ENCODE measurements around the gene CYP1A2.
A peak's percentile ranks its signal among the peaks of the same experiment; 100 is the strongest.
"Not testable (repeated sequence)": the region's sequence is repeated elsewhere in the genome, so short reads cannot be mapped to it uniquely, and the experiment has no call there.

Gene CYP1A2

DNA sequence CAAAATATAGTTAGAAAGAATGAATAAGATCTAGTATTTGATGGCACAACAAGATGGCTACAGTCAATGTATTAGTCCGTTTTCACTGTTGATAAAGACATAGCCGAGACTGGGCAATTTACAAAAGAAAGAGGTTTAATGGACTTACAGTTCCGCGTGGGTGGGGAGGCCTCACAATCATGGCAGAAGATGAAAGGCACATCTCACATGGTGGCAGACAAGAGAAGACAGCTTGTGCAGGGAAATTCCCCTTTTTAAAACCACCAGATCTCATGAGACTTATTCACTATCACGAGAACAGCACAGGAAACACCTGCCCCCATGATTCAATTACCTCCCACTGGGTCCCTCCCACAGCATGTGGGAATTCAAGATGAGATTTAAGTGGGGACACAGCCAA, 10.4 kb upstream of the CYP1A2 start:
- not testable (repeated sequence) for DNase-seq

DNA sequence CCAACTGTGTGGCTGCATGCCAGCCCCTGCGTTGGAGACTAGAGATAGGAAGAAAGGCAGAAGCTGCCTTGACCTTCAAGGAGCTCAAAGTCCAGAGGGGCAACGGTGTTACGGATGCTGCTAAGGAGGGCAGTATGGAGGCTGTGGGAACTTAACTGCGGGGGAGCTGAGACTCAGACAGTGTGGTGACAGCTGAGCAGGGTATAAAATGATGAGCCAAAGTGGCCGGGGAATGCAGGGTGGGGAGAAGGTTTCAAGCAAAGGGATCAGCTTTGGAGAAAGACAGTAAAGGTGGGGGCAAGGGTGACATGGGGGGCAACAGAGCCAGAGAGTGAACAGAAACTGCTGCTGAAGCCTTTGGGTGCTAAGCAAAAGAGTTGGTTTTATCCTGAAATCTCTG, 6.2 kb upstream of the CYP1A2 start:
- no peak for DNase-seq

DNA sequence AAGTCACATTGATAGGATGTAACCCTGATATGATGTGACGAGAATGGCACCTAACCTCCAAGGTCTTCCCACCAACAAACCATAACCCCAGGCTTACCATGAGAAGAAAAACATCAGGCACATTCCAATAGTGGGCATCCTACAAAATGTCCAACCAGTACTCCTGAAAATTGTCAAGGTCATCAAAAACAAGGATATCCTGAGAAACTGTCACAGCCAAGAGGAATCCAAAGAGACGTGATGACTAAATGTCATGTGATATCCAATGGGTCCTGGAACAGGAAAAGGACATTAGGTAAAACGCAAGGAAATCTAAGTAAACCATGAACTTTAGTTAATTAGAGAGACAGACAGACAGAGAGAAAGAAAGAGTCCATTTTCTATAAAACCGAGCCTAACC, 2.3 kb upstream of the CYP1A2 start:
- no peak for DNase-seq

DNA sequence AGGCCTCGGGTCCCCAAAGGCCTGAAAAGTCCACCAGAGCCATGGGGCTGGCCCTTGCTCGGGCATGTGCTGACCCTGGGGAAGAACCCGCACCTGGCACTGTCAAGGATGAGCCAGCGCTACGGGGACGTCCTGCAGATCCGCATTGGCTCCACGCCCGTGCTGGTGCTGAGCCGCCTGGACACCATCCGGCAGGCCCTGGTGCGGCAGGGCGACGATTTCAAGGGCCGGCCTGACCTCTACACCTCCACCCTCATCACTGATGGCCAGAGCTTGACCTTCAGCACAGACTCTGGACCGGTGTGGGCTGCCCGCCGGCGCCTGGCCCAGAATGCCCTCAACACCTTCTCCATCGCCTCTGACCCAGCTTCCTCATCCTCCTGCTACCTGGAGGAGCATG, 1.2 kb downstream of the CYP1A2 start:
- DNase-seq = no peak

DNA sequence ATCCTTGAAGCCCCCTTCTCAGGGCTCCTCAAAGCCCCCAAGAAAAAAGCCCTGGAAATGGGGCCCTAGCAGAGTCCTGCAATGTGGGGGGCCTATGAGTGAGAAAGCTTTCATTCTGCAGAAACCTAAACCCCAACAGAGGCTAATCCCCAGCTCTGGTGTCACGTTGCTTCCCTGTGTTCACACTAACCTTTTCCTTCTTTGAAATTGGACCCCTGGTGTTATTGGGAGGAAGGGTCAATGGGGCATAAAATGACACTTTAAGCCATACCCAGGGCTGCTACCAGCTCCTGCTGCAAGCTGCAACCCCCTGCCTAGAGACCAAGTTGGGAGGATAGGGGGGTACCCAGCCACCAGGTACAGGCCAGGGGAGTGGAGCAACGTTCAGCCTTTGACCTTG, 2.1 kb downstream of the CYP1A2 start:
- no peak for DNase-seq

DNA sequence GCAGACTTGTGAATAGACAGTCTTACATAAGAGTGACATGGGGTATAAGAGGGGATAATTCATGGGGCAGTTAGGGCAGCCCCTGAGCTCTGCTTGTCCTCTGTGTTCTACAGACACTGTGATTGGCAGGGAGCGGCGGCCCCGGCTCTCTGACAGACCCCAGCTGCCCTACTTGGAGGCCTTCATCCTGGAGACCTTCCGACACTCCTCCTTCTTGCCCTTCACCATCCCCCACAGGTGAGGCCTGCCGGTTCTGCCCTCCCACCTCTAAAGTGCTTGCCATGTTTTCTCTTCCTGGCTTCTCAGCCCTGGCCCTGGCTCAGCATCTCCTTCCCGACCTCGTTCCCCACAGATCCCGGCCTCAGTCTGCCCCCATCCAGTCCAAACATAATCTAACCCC, 3.4 kb downstream of the CYP1A2 start:
- no peak for DNase-seq

DNA sequence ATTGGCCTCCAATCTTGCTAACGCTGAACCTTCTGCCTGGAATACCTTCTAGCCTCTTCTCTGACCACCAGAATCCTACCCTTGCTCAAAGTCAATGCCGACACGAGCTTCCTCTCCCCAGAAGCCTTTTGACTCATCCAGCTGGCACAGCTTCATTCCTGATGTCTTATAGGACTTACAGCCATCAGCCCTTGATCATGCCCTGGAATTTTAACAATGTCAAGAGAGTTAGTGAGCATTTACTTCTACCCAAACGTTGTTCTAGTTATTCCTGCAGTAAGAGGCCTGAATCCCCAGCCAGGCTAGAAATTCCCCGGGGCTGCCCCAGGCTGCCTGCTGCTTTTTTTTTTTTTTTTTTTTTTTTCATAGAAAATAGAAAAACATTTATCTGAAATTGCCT, 3.9 kb downstream of the CYP1A2 start:
- no peak for DNase-seq

DNA sequence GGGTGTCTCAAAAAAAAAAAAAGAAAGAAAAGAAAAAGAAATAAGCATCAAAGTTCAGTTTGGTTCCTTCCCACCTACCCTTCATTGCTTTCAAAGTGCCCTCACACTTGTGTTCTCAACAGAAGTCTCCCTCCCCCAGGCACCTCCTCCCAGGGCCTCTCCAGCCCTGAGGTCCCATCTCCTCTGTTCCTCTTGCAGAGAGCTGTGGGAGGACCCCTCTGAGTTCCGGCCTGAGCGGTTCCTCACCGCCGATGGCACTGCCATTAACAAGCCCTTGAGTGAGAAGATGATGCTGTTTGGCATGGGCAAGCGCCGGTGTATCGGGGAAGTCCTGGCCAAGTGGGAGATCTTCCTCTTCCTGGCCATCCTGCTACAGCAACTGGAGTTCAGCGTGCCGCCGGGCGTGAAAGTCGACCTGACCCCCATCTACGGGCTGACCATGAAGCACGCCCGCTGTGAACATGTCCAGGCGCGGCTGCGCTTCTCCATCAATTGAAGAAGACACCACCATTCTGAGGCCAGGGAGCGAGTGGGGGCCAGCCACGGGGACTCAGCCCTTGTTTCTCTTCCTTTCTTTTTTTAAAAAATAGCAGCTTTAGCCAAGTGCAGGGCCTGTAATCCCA, 6.1 kb downstream of the CYP1A2 start:
- no peak for DNase-seq

DNA sequence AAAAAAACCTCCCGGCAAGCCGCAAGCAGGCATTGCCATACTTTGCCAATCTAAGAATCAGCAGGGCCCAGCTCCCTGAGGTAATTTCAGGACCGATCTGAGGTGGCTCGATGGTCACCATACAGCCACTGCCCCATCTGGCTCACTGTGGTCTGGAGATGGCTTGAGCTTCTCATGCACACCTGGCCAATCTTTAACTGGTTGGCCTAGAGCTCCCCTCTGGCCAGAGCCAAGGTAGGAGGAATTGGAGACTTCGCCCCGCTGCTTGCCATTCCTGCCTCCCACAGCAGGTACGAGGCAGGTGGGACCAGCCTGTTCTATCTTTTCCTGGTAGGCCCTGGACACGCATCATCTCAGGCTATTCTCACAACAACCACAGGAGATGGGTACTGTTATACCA, 10.1 kb downstream of the CYP1A2 start:
- DNase-seq = no peak

DNA sequence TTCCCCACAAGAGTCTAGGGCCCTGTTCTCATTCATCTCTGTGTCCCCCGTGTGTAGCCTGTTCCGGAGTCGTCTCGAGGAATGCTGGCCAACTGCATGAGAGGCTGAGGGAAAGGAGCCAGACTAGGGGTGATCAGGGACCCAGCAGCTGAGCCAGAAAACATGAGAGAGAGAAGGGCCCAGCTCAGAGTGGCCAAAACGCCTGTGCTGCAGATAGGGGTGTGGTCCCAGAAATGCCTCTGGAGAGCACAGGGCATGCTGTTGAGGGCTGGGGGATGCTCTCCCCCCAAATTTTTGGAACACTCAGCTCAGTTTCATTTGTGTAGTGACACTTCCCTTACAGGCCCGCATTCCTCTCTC, 14.1 kb downstream of the CYP1A2 start:
- no peak for DNase-seq

DNA sequence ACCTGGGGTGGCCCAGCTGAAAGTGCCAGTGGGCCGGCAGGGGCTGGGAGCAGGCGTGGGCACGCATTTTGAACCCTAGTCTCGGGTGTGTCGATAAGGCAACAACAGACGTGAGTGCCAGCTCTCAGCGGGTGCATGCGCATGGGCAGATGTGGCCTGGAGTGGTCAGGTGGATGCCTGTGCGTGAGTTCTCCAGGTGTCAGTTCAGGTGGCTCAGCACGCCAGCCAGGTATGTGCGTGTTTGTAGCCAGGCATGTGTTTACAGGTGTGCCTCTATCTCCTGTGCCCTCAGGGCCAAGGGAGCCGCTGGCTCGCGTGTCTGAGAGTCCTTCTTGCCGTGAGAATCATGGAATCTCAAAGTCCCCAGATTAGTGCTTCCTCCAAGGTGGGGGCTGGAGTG, 14.8 kb downstream of the CYP1A2 start:
- DNase-seq = no peak

DNA sequence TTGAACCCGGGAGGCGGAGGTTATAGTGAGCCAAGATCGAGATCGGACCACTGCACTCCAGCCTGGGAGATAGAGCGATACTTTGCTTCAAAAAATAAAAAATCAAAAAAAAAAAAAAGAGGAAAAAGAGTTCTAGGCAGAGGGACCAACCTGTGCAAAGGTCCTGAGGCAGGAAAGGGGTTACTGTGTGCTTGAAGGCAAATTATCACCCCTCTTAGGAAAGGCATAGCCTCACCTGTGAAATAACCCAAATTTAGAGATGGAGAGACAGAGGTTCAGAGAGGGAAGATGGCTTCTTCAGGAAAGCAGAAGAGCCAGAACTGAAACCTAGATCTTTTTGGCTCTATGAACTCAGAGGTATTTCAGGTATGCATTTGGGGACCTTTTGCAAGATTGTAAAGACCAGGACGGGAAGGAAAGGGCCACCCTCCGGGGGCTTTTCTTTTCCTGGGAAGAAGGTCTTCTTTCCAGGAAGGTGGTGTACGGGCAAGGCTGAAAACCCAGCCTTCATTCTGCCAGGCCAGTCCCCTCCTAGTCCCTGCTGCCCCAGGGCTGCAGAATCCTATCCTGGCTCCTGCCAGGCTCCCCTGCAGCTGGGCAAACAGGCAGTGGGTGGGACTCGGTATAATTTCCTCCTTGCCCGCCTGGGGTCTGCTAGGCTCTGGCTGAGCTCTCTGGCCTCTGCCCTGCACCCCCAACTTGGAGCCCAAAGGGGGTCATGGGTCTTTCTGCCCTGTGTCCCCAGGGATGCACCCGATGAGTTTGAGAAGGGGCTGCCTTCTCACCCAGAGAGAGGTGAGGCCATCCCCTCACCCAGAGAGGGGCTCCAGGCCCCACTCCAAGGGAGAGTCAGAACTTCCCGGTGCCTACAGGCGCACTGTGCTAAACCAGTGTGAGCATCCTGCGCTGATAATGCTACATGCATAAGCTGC, 18.8 kb downstream of the CYP1A2 start:
- DNase-seq = no peak

DNA sequence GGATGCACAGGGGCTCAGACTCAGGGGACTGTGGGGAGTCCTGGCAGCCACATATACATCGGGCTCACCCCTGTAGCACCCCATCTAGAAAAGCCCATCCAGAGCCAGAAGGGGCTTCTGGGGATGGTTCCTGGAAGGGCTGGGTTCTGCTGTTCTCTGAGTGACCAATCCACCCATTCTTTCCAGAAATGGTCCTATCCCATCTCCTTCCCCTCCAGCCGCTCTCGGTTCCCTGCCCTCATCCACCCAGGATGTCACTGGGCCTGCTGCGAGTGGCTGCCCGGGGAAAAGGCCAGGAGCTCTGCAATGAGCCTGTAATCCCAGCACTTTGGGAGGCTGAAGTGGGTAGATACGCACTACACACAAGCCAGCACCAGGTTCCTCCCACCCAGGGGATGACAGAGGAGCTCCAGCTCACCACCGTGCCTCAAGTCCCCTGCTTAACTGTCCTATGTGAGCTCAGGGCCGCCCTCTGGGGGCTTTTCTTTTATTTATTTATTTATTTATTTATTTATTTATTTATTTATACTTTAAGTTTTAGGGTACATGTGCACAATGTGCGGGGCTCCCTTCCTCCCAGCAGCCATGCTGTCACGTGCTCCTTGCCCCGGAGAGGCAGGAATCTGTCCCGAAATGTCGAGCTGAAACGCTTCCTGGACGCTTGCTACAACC, 19.6 kb downstream of the CYP1A2 start:
- no peak for DNase-seq

DNA sequence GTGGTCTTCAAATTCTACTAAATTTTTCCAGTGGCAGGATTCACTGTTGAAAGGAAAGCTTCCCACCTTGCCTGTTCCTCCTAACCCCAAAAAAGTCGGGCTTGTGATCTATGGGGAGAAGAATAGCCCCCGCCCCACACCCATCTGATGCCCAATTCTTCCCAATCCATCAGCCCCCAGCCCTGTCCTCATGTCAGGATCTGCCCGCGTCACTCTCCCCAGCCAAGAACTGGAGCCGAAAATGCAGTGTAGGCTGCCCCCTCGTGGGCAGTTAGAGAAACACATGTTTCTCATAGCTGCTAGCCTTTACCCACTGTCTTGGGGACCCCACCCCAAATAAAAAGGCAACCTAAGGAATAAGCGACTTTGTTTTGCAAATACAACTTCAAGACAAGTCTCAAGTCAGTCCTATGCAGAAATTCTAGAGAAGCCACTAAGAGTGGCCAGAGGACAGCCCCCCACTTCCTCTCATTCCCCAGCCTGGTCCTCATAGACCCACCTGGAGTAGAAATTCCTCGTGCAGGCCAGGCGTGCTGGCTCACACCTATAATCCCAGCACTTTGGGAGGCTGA, 20.2 kb downstream of the CYP1A2 start:
- peak in 9 of 14 donors; percentile 17 to 49 (median 30) for DNase-seq

DNA sequence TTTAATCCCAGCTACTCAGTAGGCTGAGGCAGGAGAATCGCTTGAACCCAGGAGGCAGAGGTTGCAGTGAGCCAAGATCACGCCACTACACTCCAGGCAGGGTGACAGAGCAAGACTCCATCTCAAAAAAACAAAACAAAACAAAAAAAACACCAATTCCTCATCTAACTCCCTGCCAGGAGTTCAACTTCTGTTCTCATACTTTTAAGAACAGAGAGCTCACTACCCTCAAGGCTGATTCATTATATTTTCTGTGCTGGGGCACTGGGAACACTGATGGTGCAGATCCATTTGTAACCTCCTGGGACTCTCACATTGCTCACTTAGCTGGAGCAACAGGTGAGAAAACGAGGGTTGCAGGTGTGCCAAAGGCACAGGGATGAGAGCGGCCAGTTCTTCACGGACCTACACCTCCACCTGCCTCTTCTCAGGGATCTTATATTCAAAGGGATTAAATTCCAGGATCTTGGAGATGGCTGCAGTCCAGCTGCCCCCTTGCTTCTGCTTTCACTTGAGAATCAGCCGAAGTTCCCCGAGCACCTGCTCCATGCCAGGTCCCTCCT, 20.9 kb downstream of the CYP1A2 start:
- DNase-seq = no peak

DNA sequence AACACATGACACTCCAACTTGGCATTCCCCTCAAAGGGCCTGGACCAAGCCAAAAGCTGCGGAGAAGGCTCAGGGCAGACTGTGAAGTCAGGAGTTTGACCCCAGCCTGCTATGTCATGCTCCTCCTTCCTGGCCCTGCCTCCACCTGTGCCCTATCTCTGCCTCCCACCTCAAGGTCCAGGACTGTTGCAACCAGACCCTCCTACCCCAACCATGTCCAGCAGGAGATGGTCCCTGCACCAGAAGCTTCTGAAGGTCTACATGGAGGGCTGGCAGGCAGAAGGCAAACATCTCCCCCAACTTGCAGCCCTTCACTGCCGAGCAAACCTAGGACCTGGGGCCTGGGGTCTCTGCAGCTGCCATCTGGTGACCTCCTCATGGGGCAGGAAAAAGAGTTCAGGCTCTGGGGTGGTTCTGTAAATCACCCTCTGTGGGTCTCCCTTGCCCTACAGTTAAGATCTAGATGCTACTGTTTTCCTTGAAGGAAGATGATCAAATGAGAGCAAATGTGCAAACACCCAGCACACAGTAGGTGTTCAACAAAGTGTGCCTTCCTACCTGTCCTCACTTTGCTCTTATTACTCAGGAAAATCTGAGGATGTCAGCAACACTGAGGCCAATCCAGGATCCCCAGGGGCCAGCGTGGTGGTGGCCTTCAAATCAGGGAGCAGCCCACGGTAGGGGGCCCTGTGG, 21.7 kb downstream of the CYP1A2 start:
- DNase-seq = no peak

DNA sequence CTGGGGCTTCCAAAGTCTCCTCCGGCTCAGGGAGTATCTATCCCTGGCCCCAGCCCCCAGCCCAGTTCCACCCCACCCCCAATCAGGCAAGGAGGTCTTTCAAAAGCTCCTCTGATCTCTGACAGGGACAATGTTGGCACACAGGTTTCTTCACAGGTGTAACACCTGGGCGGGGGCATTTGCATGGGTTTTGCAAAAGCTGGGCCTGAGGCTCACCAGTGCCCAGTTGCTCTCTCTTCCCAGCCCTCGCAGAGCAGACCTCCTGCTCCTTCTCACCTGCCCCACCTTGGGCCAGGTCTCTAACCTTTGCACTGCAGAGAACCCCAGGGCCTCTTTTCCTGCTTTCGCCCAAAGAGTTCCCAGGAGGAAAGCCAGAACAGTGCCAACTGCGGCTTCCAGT, 24.7 kb downstream of the CYP1A2 start:
- no peak for DNase-seq

DNA sequence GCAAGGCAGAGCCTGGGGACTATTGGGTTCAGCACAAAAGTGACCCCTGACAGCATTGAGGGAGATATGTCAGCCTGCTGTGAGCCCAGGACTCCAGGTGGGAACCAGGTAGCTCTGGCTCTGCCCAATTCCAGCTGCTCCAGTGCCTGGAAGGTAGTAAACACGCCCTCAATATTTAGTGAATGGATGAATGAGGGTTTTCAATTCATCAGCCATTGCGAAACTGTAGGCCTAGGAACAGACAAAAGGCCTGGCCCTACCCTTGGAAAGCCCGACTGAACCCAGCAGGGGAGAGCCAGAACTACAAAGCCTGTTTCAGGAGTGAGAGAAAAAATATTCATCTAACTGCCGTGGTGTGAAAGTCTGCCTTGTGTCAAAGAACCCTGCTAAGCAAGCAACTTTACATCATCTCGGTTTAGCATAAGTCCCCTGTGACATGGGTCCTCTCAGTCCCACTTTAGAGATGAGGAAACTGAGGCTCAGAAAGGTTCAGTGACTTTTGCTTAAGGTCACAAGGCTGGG, 25.1 kb downstream of the CYP1A2 start:
- peak in 3 of 14 donors; percentile 11 to 38 (median 18) for DNase-seq

DNA sequence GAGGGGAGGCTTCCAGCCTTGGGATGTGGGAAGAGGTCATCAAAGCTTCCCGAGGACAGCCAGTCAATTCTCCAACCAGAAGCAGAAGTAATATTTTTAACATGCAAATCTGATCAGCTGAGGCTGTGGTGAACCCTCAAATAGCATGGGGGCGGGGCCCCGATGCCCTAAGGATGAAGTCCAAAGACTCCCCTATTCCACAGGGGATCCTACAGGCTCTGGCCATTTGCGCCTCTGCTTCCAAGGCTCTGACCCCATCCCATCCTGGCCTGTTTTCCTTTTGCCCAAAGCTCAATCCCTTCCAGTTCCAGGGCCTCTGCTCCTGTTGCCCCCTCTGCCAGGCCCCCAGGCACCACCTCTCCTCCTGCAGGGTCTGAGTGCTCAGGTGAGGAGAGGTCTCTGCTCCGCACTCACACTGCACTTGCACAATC, 26.5 kb downstream of the CYP1A2 start:
- DNase-seq = peak in 1 of 14 donors; percentile 11

DNA sequence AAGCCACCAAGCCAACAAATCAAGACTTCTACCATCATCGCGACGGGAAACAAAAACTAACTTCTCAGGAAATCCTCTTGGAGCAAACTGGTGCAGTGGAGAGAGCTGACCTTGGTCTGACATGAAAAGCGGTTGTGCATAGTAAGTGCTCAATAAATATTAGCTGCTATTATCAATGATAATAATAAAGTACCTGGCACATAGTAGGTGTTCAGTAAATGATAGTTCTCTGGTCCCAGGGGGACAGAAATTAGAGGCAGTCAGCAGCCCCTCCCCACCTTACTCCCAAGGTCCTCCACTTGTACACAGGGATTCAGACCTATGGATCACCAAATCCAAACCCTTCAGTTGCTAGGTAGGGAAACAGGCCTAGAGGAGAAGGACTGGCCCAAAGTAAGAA, 27.2 kb downstream of the CYP1A2 start:
- no peak for DNase-seq

DNA sequence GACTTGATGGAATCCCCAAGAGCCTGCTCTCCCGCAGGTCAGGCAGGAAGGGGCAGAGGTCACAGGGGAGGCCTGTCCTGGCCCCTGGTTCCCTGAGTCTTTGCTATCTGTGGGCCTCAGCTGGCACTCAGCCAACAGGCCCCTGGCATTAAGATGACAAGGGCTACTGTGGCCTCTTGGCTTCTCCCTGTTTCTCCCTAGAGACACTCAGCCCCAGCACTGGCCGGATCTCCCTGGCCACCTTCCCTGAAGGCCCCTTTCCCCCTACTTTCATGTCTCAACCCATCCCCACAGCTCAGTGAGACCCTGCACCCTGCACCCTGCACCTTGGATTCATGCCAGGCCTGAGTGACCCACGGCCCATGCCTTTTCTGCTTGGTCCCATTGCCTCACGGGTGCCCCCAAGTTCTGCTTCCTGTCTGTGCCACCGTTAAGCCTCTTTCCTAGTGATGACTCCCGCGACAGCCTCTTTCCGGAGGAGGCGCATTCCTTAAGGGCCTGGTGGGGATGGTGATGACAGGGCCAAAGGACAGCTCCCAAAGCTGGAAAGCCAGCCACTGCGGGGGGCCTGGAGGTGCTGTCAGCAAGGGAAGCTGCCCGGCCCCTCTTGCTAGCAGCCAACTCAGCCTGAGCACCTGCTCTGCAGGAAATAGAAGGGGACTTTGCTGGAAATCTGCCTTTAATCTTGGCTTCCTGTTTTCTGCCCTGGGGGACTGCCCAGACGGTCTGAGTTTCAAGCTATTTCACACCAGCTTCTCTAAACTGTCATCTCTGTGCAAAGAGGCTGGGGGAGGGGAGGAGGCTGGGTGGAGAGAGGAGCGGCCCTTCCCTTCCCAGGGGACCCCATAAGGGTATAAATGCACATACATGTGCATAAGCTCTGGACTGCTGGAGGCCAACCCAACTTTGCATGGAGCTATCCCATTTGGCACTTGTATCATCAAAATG, 28.4 kb downstream of the CYP1A2 start:
- peak in 5 of 14 donors; percentile 25 to 69 (median 52) for DNase-seq
